H9 (cell line): ENCODE results near the gene HOXD13. TPM values are rescaled to one million over a fixed set of nuclear protein-coding genes. Genes with fewer than 3 reads are reported as not detected.

ENCODE experiments used
- DNase-seq: peaks from one replicate; pipeline ENCODE4 v3.0.0-alpha.2; 2017
- H2AFZ ChIP-seq: one replicate; pipeline ENCODE4 v1.6.1; 2013; ENCODE audit warnings: mild to moderate bottlenecking, low read length, control low read depth, moderate library complexity
- H2AK5ac ChIP-seq: 2 replicates; pipeline ENCODE4 v1.6.1; 2013; ENCODE audit warnings: low read length, control low read depth, mixed read lengths; ENCODE audit not compliant: insufficient read length
- H2BK120ac ChIP-seq: one replicate; pipeline ENCODE4 v1.6.1; 2013; ENCODE audit warnings: low read depth, mild to moderate bottlenecking, low read length, control low read depth, inconsistent platforms; ENCODE audit not compliant: poor library complexity, severe bottlenecking
- H2BK12ac ChIP-seq: 2 replicates; pipeline ENCODE4 v1.6.1; 2013; ENCODE audit warnings: low read length, control low read depth, mixed read lengths, low read depth; ENCODE audit not compliant: insufficient read length
- H2BK15ac ChIP-seq: 2 replicates; pipeline ENCODE4 v1.6.1; 2013; ENCODE audit warnings: low read depth, low read length, control low read depth
- H2BK20ac ChIP-seq: one replicate; pipeline ENCODE4 v1.6.1; 2013; ENCODE audit warnings: low read depth, mild to moderate bottlenecking, low read length, control low read depth, inconsistent platforms; ENCODE audit not compliant: poor library complexity, severe bottlenecking
- H2BK5ac ChIP-seq: 2 replicates; pipeline ENCODE4 v1.6.1; 2013; ENCODE audit warnings: low read length, control low read depth, mixed read lengths; ENCODE audit not compliant: insufficient read length
- H3K14ac ChIP-seq: 2 replicates; pipeline ENCODE4 v1.6.1; 2013; ENCODE audit warnings: low read length, control low read depth; ENCODE audit not compliant: insufficient read depth
- H3K18ac ChIP-seq: 2 replicates; pipeline ENCODE4 v1.6.1; 2013; ENCODE audit warnings: low read depth, mild to moderate bottlenecking, mixed read lengths, low read length, control low read depth; ENCODE audit not compliant: insufficient read length
- H3K23ac ChIP-seq: 2 replicates; pipeline ENCODE4 v1.6.1; 2013; ENCODE audit warnings: low read length, control low read depth, mixed read lengths, low read depth; ENCODE audit not compliant: insufficient read length
- H3K23me2 ChIP-seq: 2 replicates; pipeline ENCODE4 v1.6.1; 2013; ENCODE audit warnings: low read depth, mild to moderate bottlenecking, mixed read lengths, low read length, control low read depth; ENCODE audit not compliant: insufficient read length, poor library complexity, severe bottlenecking
- H3K27ac ChIP-seq: 2 replicates; pipeline ENCODE4 v1.5.1; 2013; ENCODE audit warnings: low read length, control low read depth, mixed read lengths, low read depth; ENCODE audit not compliant: insufficient read length
- H3K27me3 ChIP-seq: 2 replicates; pipeline ENCODE4 v1.6.1; 2013; ENCODE audit warnings: low read length, control low read depth, inconsistent platforms; ENCODE audit not compliant: insufficient read depth
- H3K4ac ChIP-seq: 2 replicates; pipeline ENCODE4 v1.6.1; 2013; ENCODE audit warnings: low read depth, mild to moderate bottlenecking, control low read depth, inconsistent platforms, low read length, moderate library complexity
- H3K4me1 ChIP-seq: 2 replicates; pipeline ENCODE4 v1.6.1; 2013; ENCODE audit warnings: low read length, control low read depth, inconsistent platforms; ENCODE audit not compliant: insufficient read depth
- H3K4me2 ChIP-seq: 2 replicates; pipeline ENCODE4 v1.6.1; 2013; ENCODE audit warnings: low read length, control low read depth, mixed read lengths; ENCODE audit not compliant: insufficient read length, insufficient read depth
- H3K56ac ChIP-seq: 2 replicates; pipeline ENCODE4 v1.6.1; 2013; ENCODE audit warnings: low read depth, mild to moderate bottlenecking, mixed read lengths, low read length, control low read depth; ENCODE audit not compliant: insufficient read length
- H3K79me1 ChIP-seq: 2 replicates; pipeline ENCODE4 v1.6.1; 2013; ENCODE audit warnings: low read depth, mild to moderate bottlenecking, moderate library complexity, low read length, control low read depth, inconsistent platforms; ENCODE audit not compliant: insufficient read depth, poor library complexity, severe bottlenecking
- H3K79me2 ChIP-seq: 2 replicates; pipeline ENCODE4 v1.6.1; 2013; ENCODE audit warnings: low read length, control low read depth, inconsistent platforms; ENCODE audit not compliant: insufficient read depth
- H3K9ac ChIP-seq: 2 replicates; pipeline ENCODE4 v1.6.1; 2013; ENCODE audit warnings: low read length, control low read depth, mixed read lengths; ENCODE audit not compliant: insufficient read length; ENCODE audit errors: extremely low read depth
- H3K9me3 ChIP-seq: one replicate; pipeline ENCODE4 v1.6.1; 2013; ENCODE audit warnings: low read depth, low read length, inconsistent platforms; ENCODE audit not compliant: control insufficient read depth
- H3T11ph ChIP-seq: one replicate; pipeline ENCODE4 v1.6.1; 2013; ENCODE audit warnings: mild to moderate bottlenecking, low read length, control low read depth, inconsistent platforms
- H4K20me1 ChIP-seq: one replicate; pipeline ENCODE4 v1.6.1; 2013; ENCODE audit not compliant: control insufficient read depth, insufficient read length, insufficient read depth
- H4K5ac ChIP-seq: 2 replicates; pipeline ENCODE4 v1.6.1; 2013; ENCODE audit warnings: low read depth, mild to moderate bottlenecking, mixed read lengths, low read length, control low read depth; ENCODE audit not compliant: insufficient read length
- H4K8ac ChIP-seq: replicated peaks from 2 replicates; pipeline ENCODE4 v1.6.1; 2013; ENCODE audit warnings: low read length, control low read depth, mixed read lengths, low read depth; ENCODE audit not compliant: insufficient read length
- H4K91ac ChIP-seq: 2 replicates; pipeline ENCODE4 v1.6.1; 2013; ENCODE audit warnings: low read depth, mild to moderate bottlenecking, moderate library complexity, mixed read lengths, low read length, control low read depth; ENCODE audit not compliant: insufficient read length
- H3K27ac Mint-ChIP-seq, 3 experiments: 2 replicates in 2 of 3; 3 replicates in 1 of 3; pipeline ENCODE4 v1.8.0; 2020 to 2021; ENCODE audit warnings: mixed read lengths in 3 of 3, mild to moderate bottlenecking in 1 of 3, moderate library complexity in 1 of 3
- H3K27me3 Mint-ChIP-seq: 2 replicates; pipeline ENCODE4 v1.8.0; 2021; ENCODE audit warnings: low read depth, mild to moderate bottlenecking, moderate library complexity, mixed read lengths
- H3K36me3 Mint-ChIP-seq, 3 experiments: 2 replicates in 2 of 3; 3 replicates in 1 of 3; pipeline ENCODE4 v1.8.0; 2020 to 2021; ENCODE audit warnings: low read depth in 3 of 3, mixed read lengths in 3 of 3; ENCODE audit not compliant: insufficient read depth in 1 of 3
- H3K4me1 Mint-ChIP-seq, 2 experiments: 2 replicates each; pipeline ENCODE4 v1.8.0; 2020; ENCODE audit warnings: mixed read lengths in 2 of 2
- H3K4me3 Mint-ChIP-seq, 2 experiments: 2 replicates in 1 of 2; 3 replicates in 1 of 2; pipeline ENCODE4 v1.8.0; 2020 to 2021; ENCODE audit warnings: mild to moderate bottlenecking in 2 of 2, mixed read lengths in 2 of 2, moderate library complexity in 1 of 2
- H3K9me3 Mint-ChIP-seq, 2 experiments: 2 replicates in 1 of 2; 3 replicates in 1 of 2; pipeline ENCODE4 v1.8.0; 2020; ENCODE audit warnings: mild to moderate bottlenecking in 2 of 2, mixed read lengths in 2 of 2, moderate library complexity in 1 of 2
- total RNA-seq: library from RNA; stranded (reverse); gene quantifications from 2 replicates; pipeline ENCODE4 v1.2.1, GENCODE V29; 2021
- TF ChIP-seq, protein P1 (sequence below): fragments of 200-600 bp; sonication (generic); conservative IDR thresholded peaks from 3 replicates; pipeline ENCODE4 v1.8.0; 2021; ENCODE audit warnings: antibody characterized with exemption, mild to moderate bottlenecking

The HOXD13 gene
- total RNA-seq, 1 experiment from 2014 or later: not detected

DNA sequence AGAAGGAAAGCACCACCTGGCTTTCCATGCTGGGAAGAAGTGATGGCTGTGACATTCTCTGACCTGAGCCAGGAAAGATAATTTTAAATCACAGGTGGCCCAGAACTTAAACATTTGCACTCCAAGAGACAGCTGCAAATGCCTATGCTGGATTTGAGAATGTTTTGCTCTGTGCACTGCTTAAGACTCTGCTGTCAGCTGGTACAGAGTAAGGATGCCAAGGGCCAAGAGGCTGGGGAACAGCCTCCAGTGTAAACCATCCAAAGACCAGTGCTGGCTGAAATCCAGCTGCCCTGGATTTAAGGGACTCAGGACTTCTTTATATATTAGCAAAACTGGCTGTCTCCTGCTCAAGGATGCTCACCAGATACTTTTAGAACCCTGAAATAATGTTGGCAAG, 40.9 kb downstream of the HOXD13 start:
- Histone ChIP-seq H3T11ph (no peak overlapping the region), H4K91ac (no peak overlapping the region), H2AFZ (no peak overlapping the region), H3K79me1 (no peaks in the 10 kb centered on the region), H3K9me3 (no peaks in the 10 kb centered on the region), H4K8ac (no peak overlapping the region), H2BK15ac (no peak overlapping the region), H2AK5ac (no peak overlapping the region), H3K79me2 (no peaks in the 10 kb centered on the region), H3K4ac (no peak overlapping the region), H4K20me1 (no peaks in the 10 kb centered on the region), H3K23ac (no peak overlapping the region), H3K4me2 (no peak overlapping the region), H3K14ac (no peak overlapping the region), H2BK120ac (no peak overlapping the region), H2BK5ac (no peak overlapping the region), H3K27ac (no peak overlapping the region), H4K5ac (no peak overlapping the region), H2BK12ac (no peak overlapping the region), H3K9ac (no peak overlapping the region), H3K56ac (no peak overlapping the region), H3K27me3 (peaks cover 92% of the 10 kb centered on the region), H3K23me2 (peaks cover 8% of the 10 kb centered on the region), H3K4me1 (no peaks in the 10 kb centered on the region; the same call in 1 of the 2 replicates), H3K18ac (no peak overlapping the region), H2BK20ac (no peak overlapping the region)
- H3K4me1 Mint-ChIP-seq: peaks cover 10 to 16% of the 10 kb centered on the region in 2 experiments
- H3K4me3 Mint-ChIP-seq: no peak overlapping the region
- H3K27me3 Mint-ChIP-seq: peaks cover 98% of the 10 kb centered on the region
- TF ChIP-seq, protein P1, sequence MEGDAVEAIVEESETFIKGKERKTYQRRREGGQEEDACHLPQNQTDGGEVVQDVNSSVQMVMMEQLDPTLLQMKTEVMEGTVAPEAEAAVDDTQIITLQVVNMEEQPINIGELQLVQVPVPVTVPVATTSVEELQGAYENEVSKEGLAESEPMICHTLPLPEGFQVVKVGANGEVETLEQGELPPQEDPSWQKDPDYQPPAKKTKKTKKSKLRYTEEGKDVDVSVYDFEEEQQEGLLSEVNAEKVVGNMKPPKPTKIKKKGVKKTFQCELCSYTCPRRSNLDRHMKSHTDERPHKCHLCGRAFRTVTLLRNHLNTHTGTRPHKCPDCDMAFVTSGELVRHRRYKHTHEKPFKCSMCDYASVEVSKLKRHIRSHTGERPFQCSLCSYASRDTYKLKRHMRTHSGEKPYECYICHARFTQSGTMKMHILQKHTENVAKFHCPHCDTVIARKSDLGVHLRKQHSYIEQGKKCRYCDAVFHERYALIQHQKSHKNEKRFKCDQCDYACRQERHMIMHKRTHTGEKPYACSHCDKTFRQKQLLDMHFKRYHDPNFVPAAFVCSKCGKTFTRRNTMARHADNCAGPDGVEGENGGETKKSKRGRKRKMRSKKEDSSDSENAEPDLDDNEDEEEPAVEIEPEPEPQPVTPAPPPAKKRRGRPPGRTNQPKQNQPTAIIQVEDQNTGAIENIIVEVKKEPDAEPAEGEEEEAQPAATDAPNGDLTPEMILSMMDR: no peak
- peaks cover 4% of the 10 kb centered on the region in 2 experiments; a peak in 3 of 5 replicates for H3K9me3 Mint-ChIP-seq
- no peak for DNase-seq
- no peaks in the 10 kb centered on the region; a peak in 1 of 7 replicates for H3K36me3 Mint-ChIP-seq
- no peak overlapping the region for H3K27ac Mint-ChIP-seq
